Neutrophil (primary cell): ENCODE measurements around the gene FAM163B.

Experiments used
- H3K27ac ChIP-seq: fragments of 200-600 bp; sonication (generic); 2 replicates; pipeline ENCODE4 v1.5.1; 2016; ENCODE audit warnings: mild to moderate bottlenecking, moderate library complexity
- H3K27me3 ChIP-seq: fragments of 200-600 bp; sonication (generic); 2 replicates; pipeline ENCODE4 v1.6.0; 2016; ENCODE audit warnings: mild to moderate bottlenecking
- H3K36me3 ChIP-seq: fragments of 200-600 bp; sonication (generic); 2 replicates; pipeline ENCODE4 v1.5.1; 2017
- H3K4me1 ChIP-seq, 2 experiments: fragments of 200-600 bp in 1 of 2; sonication (generic) in 1 of 2; 1 replicate in 1 of 2; 2 replicates in 1 of 2; pipeline versions ENCODE4 v1.5.1 to v1.6.1; 2013 to 2016; ENCODE audit warnings: low read depth in 1 of 2, low read length in 1 of 2, mild to moderate bottlenecking in 1 of 2, moderate library complexity in 1 of 2; ENCODE audit not compliant: control insufficient read depth in 1 of 2, insufficient read depth in 1 of 2
- H3K4me3 ChIP-seq, 2 experiments: fragments of 200-600 bp in 1 of 2; sonication (generic) in 1 of 2; 1 replicate in 1 of 2; 2 replicates in 1 of 2; pipeline ENCODE4 v1.5.1; 2013 to 2016; ENCODE audit warnings: low read depth in 1 of 2, low read length in 1 of 2, mild to moderate bottlenecking in 1 of 2, moderate library complexity in 1 of 2
- H3K9me3 ChIP-seq: fragments of 200-600 bp; sonication (generic); 2 replicates; pipeline ENCODE4 v1.5.1; 2016
- CTCF ChIP-seq: fragments of 200-600 bp; sonication (generic); IDR thresholded peaks from 2 replicates; pipeline ENCODE4 v1.5.1; 2016; ENCODE audit warnings: antibody characterized with exemption

Gene FAM163B

GRCh38 chr9:133534346-133535291 is 74.6 kb downstream of the FAM163B start, which contains the start of gene ADAMTSL2:
ADAMTSL2 (plus strand) TSS chr9:133534704; CDS start chr9:133536713, 2,009 bp downstream.
- Histone ChIP-seq H3K9me3 (no peaks in the 10 kb centered on the region), H3K4me3 (no peak within 1 kb of the TSS), H3K27me3 (peaks cover 74% of the 10 kb centered on the region), H3K4me1 (no peaks in the 10 kb centered on the region), H3K27ac (no peak within 1 kb of the TSS), H3K36me3 (no peaks in the 10 kb centered on the region)
- TF ChIP-seq CTCF, result no peak

- no peak for TF ChIP-seq CTCF
- H3K27ac ChIP-seq, result no peak overlapping the region
- H3K4me1 ChIP-seq, result no peaks in the 10 kb centered on the region
- no peaks in the 10 kb centered on the region for H3K36me3 ChIP-seq
- H3K9me3 ChIP-seq, result no peaks in the 10 kb centered on the region
- no peak overlapping the region for H3K4me3 ChIP-seq
- H3K27me3 ChIP-seq, result peaks cover 67% of the 10 kb centered on the region
These were observed 75.3 kb downstream of the FAM163B start for GRCh38 chr9:133533857-133534256.

- Histone ChIP-seq H3K9me3 (no peaks in the 10 kb centered on the region), H3K27me3 (peaks cover 59% of the 10 kb centered on the region)
- TF ChIP-seq CTCF, result no peak
These were observed 76.1 kb downstream of the FAM163B start for GRCh38 chr9:133532937-133533668.

GRCh38 chr9:133531293-133531692 is 77.9 kb downstream of the FAM163B start:
- Histone ChIP-seq H3K4me1 (no peaks in the 10 kb centered on the region), H3K4me3 (no peak overlapping the region), H3K27ac (no peak overlapping the region), H3K36me3 (no peaks in the 10 kb centered on the region), H3K9me3 (no peaks in the 10 kb centered on the region), H3K27me3 (peaks cover 59% of the 10 kb centered on the region)
- no peak for TF ChIP-seq CTCF

More at GRCh38 chr9:133532937-133533668, 76.1 kb downstream of the FAM163B start:
- Histone ChIP-seq H3K4me3 (no peak overlapping the region), H3K4me1 (no peaks in the 10 kb centered on the region), H3K36me3 (no peaks in the 10 kb centered on the region), H3K27ac (no peak overlapping the region)

- Histone ChIP-seq H3K27me3 (peaks cover 49% of the 10 kb centered on the region), H3K27ac (no peak overlapping the region), H3K4me3 (no peak overlapping the region), H3K4me1 (no peaks in the 10 kb centered on the region), H3K9me3 (no peaks in the 10 kb centered on the region), H3K36me3 (no peaks in the 10 kb centered on the region)
- TF ChIP-seq CTCF, result no peak
These were observed 79.3 kb downstream of the FAM163B start for GRCh38 chr9:133529874-133530273.
